MCF 10A (cell line): ENCODE measurements around the gene ADAM15. TPM values are rescaled to one million over a fixed set of nuclear protein-coding genes. Genes with fewer than 3 reads are reported as not detected.
A peak's percentile ranks its signal among the peaks of the same experiment; 100 is the strongest.

Experiments
- BruUV-seq: library from RNA; stranded (reverse); fragments of 400-500 nt; replicated peaks from 2 replicates; lab custom pipeline; 2021; lab: Mats Ljungman, UMichigan
- CTCF ChIA-PET: fragments of 300-600 bp; sonication (Branson Sonifier 250); formaldehyde crosslinking; extraction: SDS; loops from one replicate; lab custom pipeline; 2021; ENCODE audit warnings: antibody characterized with exemption, inconsistent platforms; lab: Yijun Ruan, JAX
- POLR2A ChIA-PET: fragments of 300-600, 350-650 bp; sonication (Branson Sonifier 250); formaldehyde crosslinking; extraction: SDS; loops from one replicate; lab custom pipeline; 2020; ENCODE audit warnings: antibody characterized with exemption, inconsistent platforms; lab: Yijun Ruan, JAX
- DNase-seq: peaks from one replicate; pipeline ENCODE4 v3.0.0-alpha.2; 2018; ENCODE audit not compliant: unreplicated experiment
- H3K27ac Mint-ChIP-seq: one replicate; pipeline ENCODE4 v1.8.0; 2022; ENCODE audit warnings: mild to moderate bottlenecking, low read depth, mixed read lengths; ENCODE audit not compliant: unreplicated experiment
- H3K27me3 Mint-ChIP-seq: one replicate; pipeline ENCODE4 v1.8.0; 2022; ENCODE audit warnings: mixed read lengths; ENCODE audit not compliant: insufficient read depth, unreplicated experiment
- H3K36me3 Mint-ChIP-seq: one replicate; pipeline ENCODE4 v1.8.0; 2022; ENCODE audit warnings: mild to moderate bottlenecking, moderate library complexity, mixed read lengths; ENCODE audit not compliant: insufficient read depth, unreplicated experiment
- H3K4me1 Mint-ChIP-seq: one replicate; pipeline ENCODE4 v1.8.0; 2022; ENCODE audit warnings: mixed read lengths; ENCODE audit not compliant: insufficient read depth, unreplicated experiment
- H3K4me3 Mint-ChIP-seq: one replicate; pipeline ENCODE4 v1.8.0; 2022; ENCODE audit warnings: mild to moderate bottlenecking, moderate library complexity, mixed read lengths; ENCODE audit not compliant: unreplicated experiment
- H3K9me3 Mint-ChIP-seq: one replicate; pipeline ENCODE4 v1.8.0; 2022; ENCODE audit warnings: mixed read lengths; ENCODE audit not compliant: unreplicated experiment
- intact Hi-C: fragments of 100-400 bp; cut with micrococcal nuclease; formaldehyde crosslinking; loops from 2 replicates; pipeline ENCODE4 v1.14.1; 2022
- total RNA-seq: library from RNA; stranded (reverse); gene quantifications from 2 replicates; pipeline ENCODE4 v1.2.3, GENCODE V29; 2022
- TF ChIP-seq, protein P1 (sequence below): fragments of 200-600 bp; IDR thresholded peaks from one replicate; pipeline ENCODE4 v1.8.0; 2022; ENCODE audit warnings: antibody characterized with exemption, mild to moderate bottlenecking; ENCODE audit not compliant: unreplicated experiment

The ADAM15 gene
- total RNA-seq, 1 experiment from 2014 or later, result 385 TPM

DNA sequence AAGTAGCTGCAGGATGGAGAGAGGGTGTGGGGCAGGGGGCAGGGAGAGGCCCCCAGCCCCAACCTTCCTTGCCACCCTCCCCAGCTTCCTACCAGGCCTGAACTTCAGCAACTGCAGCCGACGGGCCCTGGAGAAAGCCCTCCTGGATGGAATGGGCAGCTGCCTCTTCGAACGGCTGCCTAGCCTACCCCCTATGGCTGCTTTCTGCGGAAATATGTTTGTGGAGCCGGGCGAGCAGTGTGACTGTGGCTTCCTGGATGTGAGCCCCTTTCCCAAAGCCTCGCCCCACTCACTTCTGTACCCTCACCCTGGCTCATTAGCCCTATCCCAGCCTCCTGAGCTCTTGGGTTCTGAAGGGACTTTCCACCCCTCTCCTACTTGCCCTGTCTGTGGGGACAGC is 6.0 kb downstream of the ADAM15 start:
- Mint-ChIP-seq H3K9me3 (no peaks in the 10 kb centered on the region), H3K27ac (no peak overlapping the region), H3K4me3 (no peak overlapping the region), H3K36me3 (peaks cover 82% of the 10 kb centered on the region), H3K4me1 (peaks cover 22% of the 10 kb centered on the region), H3K27me3 (no peaks in the 10 kb centered on the region)
- ChIA-PET CTCF (interaction anchor here (0.7 to 23.3 kb wide), 10 partner anchors 11 to 111 kb away, joined by 3 to 390 read pairs (median 6); partner anchors contain the start of genes EFNA3, FLAD1 and LENEP), POLR2A (interaction anchor here (2.8 kb wide), 1 partner anchor 83 kb away, joined by 8 read pairs; the partner anchor contains the start of gene CKS1B)
- BruUV-seq, result no TSS peak
- DNase-seq, result no peak
- TF ChIP-seq, protein P1, sequence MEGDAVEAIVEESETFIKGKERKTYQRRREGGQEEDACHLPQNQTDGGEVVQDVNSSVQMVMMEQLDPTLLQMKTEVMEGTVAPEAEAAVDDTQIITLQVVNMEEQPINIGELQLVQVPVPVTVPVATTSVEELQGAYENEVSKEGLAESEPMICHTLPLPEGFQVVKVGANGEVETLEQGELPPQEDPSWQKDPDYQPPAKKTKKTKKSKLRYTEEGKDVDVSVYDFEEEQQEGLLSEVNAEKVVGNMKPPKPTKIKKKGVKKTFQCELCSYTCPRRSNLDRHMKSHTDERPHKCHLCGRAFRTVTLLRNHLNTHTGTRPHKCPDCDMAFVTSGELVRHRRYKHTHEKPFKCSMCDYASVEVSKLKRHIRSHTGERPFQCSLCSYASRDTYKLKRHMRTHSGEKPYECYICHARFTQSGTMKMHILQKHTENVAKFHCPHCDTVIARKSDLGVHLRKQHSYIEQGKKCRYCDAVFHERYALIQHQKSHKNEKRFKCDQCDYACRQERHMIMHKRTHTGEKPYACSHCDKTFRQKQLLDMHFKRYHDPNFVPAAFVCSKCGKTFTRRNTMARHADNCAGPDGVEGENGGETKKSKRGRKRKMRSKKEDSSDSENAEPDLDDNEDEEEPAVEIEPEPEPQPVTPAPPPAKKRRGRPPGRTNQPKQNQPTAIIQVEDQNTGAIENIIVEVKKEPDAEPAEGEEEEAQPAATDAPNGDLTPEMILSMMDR, result no peak
- intact Hi-C loops, result no loop called here

- BruUV-seq, result TSS peak; percentile 40
- no peaks in the 10 kb centered on the region for H3K27me3 Mint-ChIP-seq
- POLR2A ChIA-PET, result interaction anchor here (1.4 to 2.8 kb wide), 2 partner anchors 19 to 84 kb away, joined by 6 to 8 read pairs; partner anchors contain the start of gene CKS1B
Measured at GRCh38 chr1:155057788-155058211, 6.7 kb downstream of the ADAM15 start.

GRCh38 chr1:155060736-155061135 is 9.6 kb downstream of the ADAM15 start:
- ChIA-PET POLR2A (interaction anchor here (0.5 to 7.5 kb wide), 10 partner anchors 10 to 1276 kb away, joined by 3 to 76 read pairs (median 6); partner anchors contain the start of genes ADAM15, CKS1B, FLAD1 and LENEP), CTCF (interaction anchor here (0.7 to 13.1 kb wide), 25 partner anchors 8 to 501 kb away, joined by 3 to 231 read pairs (median 7); partner anchors contain the start of genes ADAM15, EFNA3, PBXIP1 and PMVK)
- H3K4me1 Mint-ChIP-seq, result peaks cover 26% of the 10 kb centered on the region
- H3K27me3 Mint-ChIP-seq, result no peaks in the 10 kb centered on the region
- BruUV-seq, result no TSS peak
- no peak for DNase-seq
- peaks cover 66% of the 10 kb centered on the region for H3K36me3 Mint-ChIP-seq
- H3K27ac Mint-ChIP-seq, result no peak overlapping the region
- H3K9me3 Mint-ChIP-seq, result no peaks in the 10 kb centered on the region
- TF ChIP-seq, protein P1, result no peak
- intact Hi-C loops, result loop anchor here (1.0 kb wide), 2 partner anchors 8 to 15 kb away; no protein-coding TSS in a partner anchor
- no peak overlapping the region for H3K4me3 Mint-ChIP-seq

More at GRCh38 chr1:155057788-155058211, 6.7 kb downstream of the ADAM15 start:
- H3K27ac Mint-ChIP-seq, result no peak overlapping the region
- no peaks in the 10 kb centered on the region for H3K9me3 Mint-ChIP-seq
- no peak for DNase-seq
- H3K4me3 Mint-ChIP-seq, result no peak overlapping the region
- TF ChIP-seq, protein P1, result no peak
- H3K36me3 Mint-ChIP-seq, result peaks cover 83% of the 10 kb centered on the region
- intact Hi-C loops, result no loop called here
- peaks cover 15% of the 10 kb centered on the region for H3K4me1 Mint-ChIP-seq
- CTCF ChIA-PET, result interaction anchor here (0.7 to 23.3 kb wide), 13 partner anchors 10 to 176 kb away, joined by 3 to 390 read pairs (median 4); partner anchors contain the start of genes EFNA3, FLAD1 and LENEP
